ENCODE data around the gene GPR75.
A peak's percentile ranks its signal among the peaks of the same experiment; 100 is the strongest.

The GPR75 gene

GRCh38 chr2:53859206-53860181 is at the start of gene GPR75:
Gene GPR75, minus strand, starts transcription at chr2:53859967. Its CDS starts 5,211 bp downstream, at chr2:53854756.
- in situ Hi-C loops (cut with HindIII; ENCODE audit: low sequenced_read_pairs): no loop called here
- peak within 1 kb of the TSS; percentile 40 for H3K4me3 ChIP-seq (ENCODE audit: low read depth, low read length)
- peak; percentile 26 for DNase-seq (ENCODE audit: low read depth, low spot score)
- TF ChIP-seq CTCF (IDR thresholded peaks at IDR 0.05; ENCODE audit: low read depth, low read length): no peak

DNA sequence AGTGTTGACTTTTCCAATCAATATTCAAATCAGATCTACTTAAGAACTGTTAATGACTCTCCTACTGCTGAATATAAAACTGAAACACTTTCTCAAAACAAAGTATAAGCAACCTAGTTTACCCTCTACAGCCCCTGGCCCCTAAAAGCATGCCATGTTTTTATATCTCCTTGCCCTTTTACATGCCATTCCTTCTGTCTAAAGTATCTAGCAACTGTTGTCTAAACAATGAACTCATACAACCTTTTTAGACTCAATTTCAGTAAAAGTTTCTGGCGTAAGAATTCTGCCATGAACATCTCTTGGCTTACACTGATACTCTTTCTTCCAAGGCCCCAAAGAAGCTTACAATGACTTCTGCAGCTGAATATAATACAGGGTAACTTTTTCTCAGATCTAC is 47.8 kb upstream of the GPR75 start:
- no peak for TF ChIP-seq CTCF (IDR thresholded peaks at IDR 0.05; ENCODE audit: low read depth, low read length)
- in situ Hi-C loops (cut with HindIII; ENCODE audit: low sequenced_read_pairs): no loop called here
- DNase-seq (ENCODE audit: low read depth, low spot score): no peak
- H3K4me3 ChIP-seq (ENCODE audit: low read depth, low read length): no peak overlapping the region

- no peak for DNase-seq (ENCODE audit: low read depth, low spot score)
- TF ChIP-seq CTCF (IDR thresholded peaks at IDR 0.05; ENCODE audit: low read depth, low read length): no peak
- H3K4me3 ChIP-seq (ENCODE audit: low read depth, low read length): no peak overlapping the region
- in situ Hi-C loops (cut with HindIII; ENCODE audit: low sequenced_read_pairs): no loop called here
These were observed 45.6 kb upstream of the GPR75 start for GRCh38 chr2:53905396-53905795.

DNA sequence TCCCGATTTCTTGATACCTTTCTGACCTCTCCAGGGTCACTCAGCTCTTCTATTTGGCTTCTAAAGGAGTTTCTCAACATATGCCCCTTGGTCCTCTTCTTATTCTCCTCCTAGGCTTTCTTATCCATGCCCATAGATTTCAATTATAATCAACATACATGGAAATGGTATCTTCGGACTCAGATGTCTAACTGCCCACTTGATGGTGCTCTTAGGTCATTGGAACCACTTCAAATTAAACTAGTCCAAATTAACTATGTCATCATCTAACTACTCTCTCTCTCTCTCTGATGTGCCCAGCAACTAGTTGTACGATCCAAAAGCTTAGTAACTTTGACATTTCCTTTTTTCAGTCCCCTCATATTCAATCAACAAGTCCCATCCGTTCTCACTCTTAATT is 43.2 kb upstream of the GPR75 start:
- in situ Hi-C loops (cut with HindIII; ENCODE audit: low sequenced_read_pairs): no loop called here
- H3K4me3 ChIP-seq (ENCODE audit: low read depth, low read length): no peak overlapping the region
- DNase-seq (ENCODE audit: low read depth, low spot score): no peak
- no peak for TF ChIP-seq CTCF (IDR thresholded peaks at IDR 0.05; ENCODE audit: low read depth, low read length)

GRCh38 chr2:53901192-53901591 is 41.4 kb upstream of the GPR75 start:
- H3K4me3 ChIP-seq (ENCODE audit: low read depth, low read length): no peak overlapping the region
- DNase-seq (ENCODE audit: low read depth, low spot score): no peak
- no peak for TF ChIP-seq CTCF (IDR thresholded peaks at IDR 0.05; ENCODE audit: low read depth, low read length)
- in situ Hi-C loops (cut with HindIII; ENCODE audit: low sequenced_read_pairs): no loop called here

DNA sequence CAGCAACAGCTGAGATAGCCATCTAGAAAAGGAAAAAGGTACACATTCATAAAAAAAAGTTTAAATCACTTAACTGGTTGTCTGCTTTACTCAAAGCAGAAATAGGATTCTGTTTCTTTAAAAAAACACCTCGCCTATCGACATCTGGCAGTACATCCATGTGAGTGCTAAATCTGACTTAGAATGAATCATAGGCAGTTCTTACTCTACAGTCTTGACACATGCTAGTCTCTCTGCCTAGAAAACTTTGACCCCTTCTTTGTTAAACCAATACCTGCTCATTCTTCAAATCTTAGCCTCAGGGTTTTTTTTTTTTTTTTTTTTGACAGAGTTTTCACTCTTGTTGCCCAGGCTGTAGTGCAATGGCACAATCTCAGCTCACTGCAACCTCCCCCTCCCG is 37.1 kb upstream of the GPR75 start:
- H3K4me3 ChIP-seq (ENCODE audit: low read depth, low read length): no peak overlapping the region
- peak; percentile 51 for DNase-seq (ENCODE audit: low read depth, low spot score)
- TF ChIP-seq CTCF (IDR thresholded peaks at IDR 0.05; ENCODE audit: low read depth, low read length): no peak
- in situ Hi-C loops (cut with HindIII; ENCODE audit: low sequenced_read_pairs): no loop called here
